Liver (tissue), 9 donors: ENCODE measurements around the gene GLIPR1L2. TPM values are rescaled to one million over a fixed set of nuclear protein-coding genes. Genes with fewer than 3 reads are reported as not detected.

Experiments
- DNase-seq: peaks from one replicate; pipeline ENCODE4 v3.0.0-alpha.2; 2017; ENCODE audit warnings: low spot score
- H3K27ac ChIP-seq, 2 donors: one replicate each; pipeline ENCODE4 v1.7.0; 2013; ENCODE audit warnings: inconsistent platforms in 2 of 2, low read length in 2 of 2, control low read depth in 1 of 2, low read depth in 1 of 2, mild to moderate bottlenecking in 1 of 2
- H3K27me3 ChIP-seq, 4 donors: one replicate each; pipeline versions ENCODE4 v1.6.1 to v1.7.0; 2013; ENCODE audit warnings: low read length in 3 of 4, inconsistent platforms in 1 of 4, mild to moderate bottlenecking in 1 of 4, moderate library complexity in 1 of 4; ENCODE audit not compliant: control insufficient read depth in 4 of 4, insufficient read depth in 4 of 4
- H3K36me3 ChIP-seq, 4 donors: one replicate each; pipeline versions ENCODE4 v1.6.1 to v1.7.0; 2013; ENCODE audit warnings: low read length in 3 of 4, mild to moderate bottlenecking in 3 of 4, low read depth in 1 of 4, moderate library complexity in 1 of 4; ENCODE audit not compliant: control insufficient read depth in 4 of 4, insufficient read depth in 3 of 4
- H3K4me1 ChIP-seq, 4 donors: one replicate each; pipeline versions ENCODE4 v1.6.1 to v1.7.0; 2013; ENCODE audit warnings: low read length in 3 of 4, mild to moderate bottlenecking in 3 of 4, moderate library complexity in 1 of 4; ENCODE audit not compliant: control insufficient read depth in 4 of 4, insufficient read depth in 4 of 4
- H3K4me3 ChIP-seq, 3 donors: one replicate each; pipeline versions ENCODE4 v1.6.1 to v1.7.0; 2013; ENCODE audit warnings: low read length in 3 of 3, control low read depth in 1 of 3, low read depth in 1 of 3, mild to moderate bottlenecking in 1 of 3
- H3K9ac ChIP-seq, 2 donors: one replicate each; pipeline ENCODE4 v1.7.0; 2013; ENCODE audit warnings: low read length in 2 of 2, mild to moderate bottlenecking in 2 of 2, moderate library complexity in 2 of 2, control low read depth in 1 of 2, low read depth in 1 of 2
- H3K9me3 ChIP-seq, 4 donors: one replicate each; pipeline versions ENCODE4 v1.6.1 to v1.7.0; 2013; ENCODE audit warnings: low read length in 3 of 4; ENCODE audit not compliant: control insufficient read depth in 4 of 4
- ATF3 ChIP-seq: IDR thresholded peaks from 2 replicates; pipeline ENCODE4 v1.6.1; 2016; ENCODE audit warnings: antibody characterized with exemption
- CTCF ChIP-seq: fragments of 150-350 bp; IDR thresholded peaks from 2 replicates; pipeline ENCODE4 v1.5.1; 2017; ENCODE audit warnings: improper control_type of control experiment, low read depth, low read length; ENCODE audit not compliant: missing input control
- EGR1 ChIP-seq, 2 donors: IDR thresholded peaks; 2 replicates each; pipeline ENCODE4 v1.6.1; 2016 to 2018; ENCODE audit warnings: antibody characterized with exemption in 2 of 2, low read depth in 2 of 2
- FOXA1 ChIP-seq: IDR thresholded peaks from 2 replicates; pipeline ENCODE4 v1.6.1; 2016; ENCODE audit warnings: antibody characterized with exemption
- FOXA2 ChIP-seq: IDR thresholded peaks from 2 replicates; pipeline ENCODE4 v1.6.1; 2016; ENCODE audit warnings: antibody characterized with exemption
- GABPA ChIP-seq, 2 donors: IDR thresholded peaks in 1 of 2; conservative IDR thresholded peaks in 1 of 2; 2 replicates each; pipeline ENCODE4 v1.6.1; 2016; ENCODE audit warnings: antibody characterized with exemption in 2 of 2, mild to moderate bottlenecking in 1 of 2, moderate library complexity in 1 of 2
- HNF4A ChIP-seq, 2 donors: conservative IDR thresholded peaks; 2 replicates each; pipeline ENCODE4 v1.6.1; 2016; ENCODE audit warnings: antibody characterized with exemption in 2 of 2, mild to moderate bottlenecking in 2 of 2
- HNF4G ChIP-seq: IDR thresholded peaks from 2 replicates; pipeline ENCODE4 v1.6.1; 2016; ENCODE audit warnings: antibody characterized with exemption
- JUND ChIP-seq, 2 donors: IDR thresholded peaks; 2 replicates each; pipeline ENCODE4 v1.6.1; 2016; ENCODE audit warnings: antibody characterized with exemption in 2 of 2
- MAX ChIP-seq: IDR thresholded peaks from 2 replicates; pipeline ENCODE4 v1.6.1; 2016; ENCODE audit warnings: antibody characterized with exemption
- NR2F2 ChIP-seq: IDR thresholded peaks from 2 replicates; pipeline ENCODE4 v1.6.1; 2016; ENCODE audit warnings: antibody characterized with exemption
- RAD21 ChIP-seq, 2 donors: IDR thresholded peaks; 2 replicates each; pipeline ENCODE4 v1.6.1; 2016; ENCODE audit warnings: antibody characterized with exemption in 2 of 2, mild to moderate bottlenecking in 2 of 2
- REST ChIP-seq: IDR thresholded peaks from 2 replicates; pipeline ENCODE4 v1.6.1; 2016; ENCODE audit warnings: antibody characterized with exemption, mild to moderate bottlenecking
- RXRA ChIP-seq, 2 donors: IDR thresholded peaks; 2 replicates each; pipeline ENCODE4 v1.6.1; 2017 to 2018; ENCODE audit warnings: antibody characterized with exemption in 2 of 2, mild to moderate bottlenecking in 1 of 2
- SP1 ChIP-seq: IDR thresholded peaks from 2 replicates; pipeline ENCODE4 v1.6.1; 2018; ENCODE audit warnings: antibody characterized with exemption, mild to moderate bottlenecking
- TAF1 ChIP-seq: conservative IDR thresholded peaks from 2 replicates; pipeline ENCODE4 v1.6.1; 2016; ENCODE audit warnings: antibody characterized with exemption, mild to moderate bottlenecking
- YY1 ChIP-seq: IDR thresholded peaks from 2 replicates; pipeline ENCODE4 v1.6.1; 2016; ENCODE audit warnings: antibody characterized with exemption, mild to moderate bottlenecking
- ZBTB33 ChIP-seq: IDR thresholded peaks from 2 replicates; pipeline ENCODE4 v1.6.1; 2016; ENCODE audit warnings: antibody characterized with exemption
- WGBS: extraction: QIAGEN DNeasy Blood & Tissue Kit; methylation state at CpG from one replicate; pipeline ENCODE4 v1.1.7; 2013; 5-methylcytosine and 5-hydroxymethylcytosine counted together
- polyA plus RNA-seq, 2 donors: library from polyadenylated mRNA; stranded (reverse) in 1 of 2; unstranded in 1 of 2; fragments of 200-250 nt in 1 of 2; fragments of >200 nt in 1 of 2; fragmentation: Nextera tagmentation in 1 of 2; extraction: Ambion mirVana in 1 of 2; gene quantifications; one replicate each; pipeline versions ENCODE4 v1.2.1 to v1.2.3, GENCODE V29; 2013 to 2015
- total RNA-seq, 2 donors: library from RNA; depleted of rRNA; stranded (reverse); fragments of >200 nt; gene quantifications; one replicate each; pipeline ENCODE4 v1.2.3, GENCODE V29; 2014
- donor health status: healthy.
- donor health status: healthy.
- donor health status: healthy.
- donor health status: healthy.
- donor health status: healthy.

Gene GLIPR1L2
- total and polyA plus RNA-seq, 4 donors = 0.05 to 0.38 (median 0.26) TPM

GRCh38 chr12:75474116-75474515 is 83.2 kb downstream of the GLIPR1L2 start:
- Histone ChIP-seq H3K27ac (no peak overlapping the region), H3K4me1 (no peaks in the 10 kb centered on the region), H3K9ac (no peak overlapping the region), H3K27me3 (no peaks in the 10 kb centered on the region), H3K9me3 (no peaks in the 10 kb centered on the region), H3K4me3 (no peak overlapping the region), H3K36me3 (no peaks in the 10 kb centered on the region)
- TF ChIP-seq RXRA (IDR thresholded peaks at IDR 0.05) = no peak
- no peak for TF ChIP-seq REST
- no peak for TF ChIP-seq SP1
- TF ChIP-seq EGR1 (IDR thresholded peaks at IDR 0.05; ENCODE audit: low read depth in 2 of 2) = no peak
- no peak for TF ChIP-seq NR2F2
- no peak for TF ChIP-seq HNF4G
- no peak for TF ChIP-seq ATF3
- no peak for TF ChIP-seq GABPA (IDR thresholded peaks at IDR 0.05 in 1 of 2, conservative IDR thresholded peaks at IDR 0.05 in 1 of 2)
- TF ChIP-seq RAD21 (IDR thresholded peaks at IDR 0.05) = no peak
- TF ChIP-seq FOXA2 = no peak
- no peak for TF ChIP-seq JUND (IDR thresholded peaks at IDR 0.05)
- no peak for TF ChIP-seq YY1
- no peak for TF ChIP-seq FOXA1
- TF ChIP-seq ZBTB33 = no peak
- no peak for TF ChIP-seq CTCF
- TF ChIP-seq TAF1 = no peak
- no peak for TF ChIP-seq MAX
- no peak for TF ChIP-seq HNF4A (conservative IDR thresholded peaks at IDR 0.05)
- DNase-seq = no peak
- WGBS = 65% methylated on average over 2 of the region's 2 CpGs
